T-helper 1 cell treated with Interleukin-12 subunit alpha and Interleukin-12 subunit beta and Interleukin-4 antibody, amounts not matched to agents 30 μg/mL and 1 μg/mL, for 36 hours (primary cell): ENCODE measurements around the gene CCDC40.
A peak's percentile ranks its signal among the peaks of the same experiment; 100 is the strongest.

Experiments
- H3K27ac Mint-ChIP-seq: one replicate; pipeline ENCODE4 v1.8.0; 2021; ENCODE audit warnings: mild to moderate bottlenecking, mixed read lengths
- H3K27me3 Mint-ChIP-seq: one replicate; pipeline ENCODE4 v1.8.0; 2021; ENCODE audit warnings: low read depth, mixed read lengths
- H3K36me3 Mint-ChIP-seq: one replicate; pipeline ENCODE4 v1.8.0; 2021; ENCODE audit warnings: low read depth, mixed read lengths
- H3K4me1 Mint-ChIP-seq: one replicate; pipeline ENCODE4 v1.8.0; 2021; ENCODE audit warnings: low read depth, mixed read lengths
- H3K4me3 Mint-ChIP-seq: one replicate; pipeline ENCODE4 v1.8.0; 2021; ENCODE audit warnings: mild to moderate bottlenecking, moderate library complexity, mixed read lengths
- H3K9me3 Mint-ChIP-seq: one replicate; pipeline ENCODE4 v1.8.0; 2021; ENCODE audit warnings: mixed read lengths

Gene CCDC40

DNA sequence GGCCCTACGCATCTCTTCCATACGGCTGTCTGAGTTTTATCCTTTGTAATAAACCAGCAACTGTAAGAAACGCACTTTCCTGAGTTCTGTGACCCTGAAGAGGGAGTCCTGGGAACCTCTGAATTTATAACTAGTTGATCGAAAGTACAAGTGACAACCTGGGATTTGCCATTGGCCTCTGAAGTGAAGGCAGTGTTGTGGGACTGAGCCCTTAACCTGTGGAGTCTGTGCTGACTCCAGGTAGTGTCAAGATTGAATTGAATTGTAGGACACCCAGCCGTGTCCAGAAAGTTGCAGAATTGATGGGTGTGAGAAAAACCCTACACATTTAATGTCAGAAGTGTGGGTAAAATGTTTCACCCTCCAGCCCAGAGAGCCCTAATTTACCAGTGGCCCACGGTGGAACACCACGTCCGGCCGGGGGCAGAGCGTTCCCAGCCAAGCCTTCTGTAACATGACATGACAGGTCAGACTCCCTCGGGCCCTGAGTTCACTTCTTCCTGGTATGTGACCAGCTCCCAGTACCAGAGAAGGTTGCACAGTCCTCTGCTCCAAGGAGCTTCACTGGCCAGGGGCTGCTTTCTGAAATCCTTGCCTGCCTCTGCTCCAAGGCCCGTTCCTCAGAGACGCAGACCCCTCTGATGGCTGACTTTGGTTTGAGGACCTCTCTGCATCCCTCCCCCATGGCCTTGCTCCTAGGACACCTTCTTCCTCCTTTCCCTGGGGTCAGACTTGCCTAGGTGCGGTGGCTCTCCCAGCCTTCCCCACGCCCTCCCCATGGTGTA lies 66.4 kb downstream of the CCDC40 start:
- peak overlapping the region; percentile 22 for H3K27ac Mint-ChIP-seq
- H3K9me3 Mint-ChIP-seq = no peaks in the 10 kb centered on the region
- peaks cover 20% of the 10 kb centered on the region for H3K4me1 Mint-ChIP-seq
- no peaks in the 10 kb centered on the region for H3K36me3 Mint-ChIP-seq
- H3K27me3 Mint-ChIP-seq = peaks cover 6% of the 10 kb centered on the region
- H3K4me3 Mint-ChIP-seq = peak overlapping the region; percentile 87

DNA sequence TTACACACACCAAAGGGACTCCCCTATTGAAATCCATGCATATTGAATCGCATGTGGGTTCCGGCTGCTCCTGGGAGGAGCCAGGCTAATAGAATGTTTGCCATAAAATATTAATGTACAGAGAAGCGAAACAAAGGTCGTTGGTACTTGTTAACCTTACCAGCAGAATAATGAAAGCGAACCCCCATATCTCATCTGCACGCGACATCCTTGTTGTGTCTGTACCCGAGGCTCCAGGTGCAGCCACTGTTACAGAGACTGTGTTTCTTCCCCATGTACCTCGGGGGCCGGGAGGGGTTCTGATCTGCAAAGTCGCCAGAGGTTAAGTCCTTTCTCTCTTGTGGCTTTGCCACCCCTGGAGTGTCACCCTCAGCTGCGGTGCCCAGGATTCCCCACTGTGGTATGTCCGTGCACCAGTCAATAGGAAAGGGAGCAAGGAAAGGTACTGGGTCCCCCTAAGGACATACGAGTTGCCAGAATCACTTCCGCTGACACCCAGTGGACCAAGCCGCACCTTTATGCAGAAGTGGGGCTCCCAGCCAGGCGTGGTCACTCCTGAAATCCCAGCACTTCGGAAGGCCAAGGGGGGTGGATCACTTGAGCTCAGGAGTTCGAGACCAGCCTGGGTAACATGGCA lies 67.1 kb downstream of the CCDC40 start:
- Mint-ChIP-seq H3K27me3 (peaks cover 6% of the 10 kb centered on the region), H3K36me3 (no peaks in the 10 kb centered on the region), H3K9me3 (no peaks in the 10 kb centered on the region), H3K4me1 (peaks cover 20% of the 10 kb centered on the region), H3K27ac (peak overlapping the region; percentile 22), H3K4me3 (peak overlapping the region; percentile 22)

- Mint-ChIP-seq H3K36me3 (no peaks in the 10 kb centered on the region), H3K4me1 (peaks cover 20% of the 10 kb centered on the region), H3K27me3 (peaks cover 6% of the 10 kb centered on the region), H3K4me3 (no peak overlapping the region), H3K27ac (no peak overlapping the region), H3K9me3 (no peaks in the 10 kb centered on the region)
These were observed 68.0 kb downstream of the CCDC40 start for GRCh38 chr17:80104321-80104955.

- no peaks in the 10 kb centered on the region for H3K9me3 Mint-ChIP-seq
- no peaks in the 10 kb centered on the region for H3K36me3 Mint-ChIP-seq
- H3K27me3 Mint-ChIP-seq = peaks cover 5% of the 10 kb centered on the region
- no peak overlapping the region for H3K27ac Mint-ChIP-seq
- peaks cover 20% of the 10 kb centered on the region for H3K4me1 Mint-ChIP-seq
- H3K4me3 Mint-ChIP-seq = no peak overlapping the region
These were observed 68.5 kb downstream of the CCDC40 start for GRCh38 chr17:80104956-80105375.

- Mint-ChIP-seq H3K9me3 (no peaks in the 10 kb centered on the region), H3K4me1 (peaks cover 12% of the 10 kb centered on the region), H3K4me3 (no peak overlapping the region), H3K36me3 (no peaks in the 10 kb centered on the region), H3K27me3 (no peaks in the 10 kb centered on the region), H3K27ac (no peak overlapping the region)
These were observed 69.3 kb downstream of the CCDC40 start for GRCh38 chr17:80105762-80106161.

GRCh38 chr17:80106176-80106575 lies 69.7 kb downstream of the CCDC40 start:
- Mint-ChIP-seq H3K27me3 (no peaks in the 10 kb centered on the region), H3K9me3 (no peaks in the 10 kb centered on the region), H3K27ac (no peak overlapping the region), H3K36me3 (no peaks in the 10 kb centered on the region), H3K4me1 (peaks cover 10% of the 10 kb centered on the region), H3K4me3 (no peak overlapping the region)

- Mint-ChIP-seq H3K27ac (no peak overlapping the region), H3K4me3 (no peak overlapping the region), H3K4me1 (peaks cover 10% of the 10 kb centered on the region), H3K9me3 (no peaks in the 10 kb centered on the region), H3K27me3 (no peaks in the 10 kb centered on the region), H3K36me3 (no peaks in the 10 kb centered on the region)
These were observed 70.3 kb downstream of the CCDC40 start for GRCh38 chr17:80106751-80107150.

DNA sequence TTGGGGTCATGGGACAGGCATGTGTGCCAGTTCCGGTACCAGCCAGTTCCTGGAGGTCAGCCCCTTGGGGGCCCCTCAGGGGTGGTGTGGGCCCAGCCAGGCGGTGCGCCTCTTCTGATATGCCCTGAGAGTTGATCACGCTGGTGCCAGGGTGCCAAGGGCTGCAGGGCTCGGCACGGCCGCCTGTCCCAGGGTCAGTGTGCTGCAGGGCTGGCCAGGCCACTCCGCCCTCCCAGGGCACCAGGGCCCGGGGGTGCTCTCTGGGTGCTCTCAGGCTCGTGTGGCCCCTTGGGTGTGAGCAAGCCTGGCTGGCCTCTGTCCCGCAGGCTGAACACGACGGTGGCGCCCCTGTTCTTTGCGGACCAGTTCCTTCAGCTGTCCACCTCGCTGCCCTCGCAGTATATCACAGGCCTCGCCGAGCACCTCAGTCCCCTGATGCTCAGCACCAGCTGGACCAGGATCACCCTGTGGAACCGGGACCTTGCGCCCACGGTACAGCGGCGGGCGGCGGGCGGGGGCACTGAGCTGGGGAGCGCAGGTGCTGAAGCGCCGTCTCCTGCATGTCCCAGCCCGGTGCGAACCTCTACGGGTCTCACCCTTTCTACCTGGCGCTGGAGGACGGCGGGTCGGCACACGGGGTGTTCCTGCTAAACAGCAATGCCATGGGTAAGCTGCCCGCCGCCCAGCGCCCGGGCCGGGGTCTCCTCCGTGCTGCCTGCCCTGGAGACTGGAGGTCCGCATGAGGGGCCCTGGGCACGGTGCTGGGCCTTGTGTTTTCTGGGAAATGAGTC lies 71.0 kb downstream of the CCDC40 start:
- peaks cover 4% of the 10 kb centered on the region for H3K4me1 Mint-ChIP-seq
- no peak overlapping the region for H3K27ac Mint-ChIP-seq
- no peak overlapping the region for H3K4me3 Mint-ChIP-seq

DNA sequence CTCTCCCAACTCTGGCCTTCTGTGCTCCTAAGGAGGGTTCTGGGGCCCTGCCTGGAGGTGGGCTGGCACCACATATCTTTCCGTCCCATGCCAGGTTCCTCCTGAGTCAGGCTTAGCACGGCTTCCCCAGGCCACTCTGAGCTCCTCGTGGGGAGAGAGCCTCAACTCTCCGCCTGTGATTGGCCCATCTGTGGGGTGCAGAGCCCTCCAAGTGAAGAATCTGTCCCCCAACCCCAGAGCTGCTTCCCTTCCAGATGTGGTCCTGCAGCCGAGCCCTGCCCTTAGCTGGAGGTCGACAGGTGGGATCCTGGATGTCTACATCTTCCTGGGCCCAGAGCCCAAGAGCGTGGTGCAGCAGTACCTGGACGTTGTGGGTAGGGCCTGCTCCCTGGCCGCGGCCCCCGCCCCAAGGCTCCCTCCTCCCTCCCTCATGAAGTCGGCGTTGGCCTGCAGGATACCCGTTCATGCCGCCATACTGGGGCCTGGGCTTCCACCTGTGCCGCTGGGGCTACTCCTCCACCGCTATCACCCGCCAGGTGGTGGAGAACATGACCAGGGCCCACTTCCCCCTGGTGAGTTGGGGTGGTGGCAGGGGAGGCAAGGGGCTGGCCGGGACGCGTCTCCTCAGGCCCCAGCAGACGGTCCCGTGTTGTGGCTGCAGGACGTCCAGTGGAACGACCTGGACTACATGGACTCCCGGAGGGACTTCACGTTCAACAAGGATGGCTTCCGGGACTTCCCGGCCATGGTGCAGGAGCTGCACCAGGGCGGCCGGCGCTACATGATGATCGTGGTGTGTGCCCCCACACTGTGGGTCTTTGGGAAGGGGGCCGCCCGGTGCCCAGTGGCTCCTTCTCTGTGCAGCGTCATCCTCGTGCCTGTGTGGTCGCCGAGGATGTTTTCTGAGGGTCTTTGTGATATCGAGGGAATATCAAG lies 71.9 kb downstream of the CCDC40 start:
- no peak overlapping the region for H3K27ac Mint-ChIP-seq
- no peaks in the 10 kb centered on the region for H3K9me3 Mint-ChIP-seq
- peaks cover under 1% of the 10 kb centered on the region for H3K4me1 Mint-ChIP-seq
- no peaks in the 10 kb centered on the region for H3K27me3 Mint-ChIP-seq
- H3K4me3 Mint-ChIP-seq = no peak overlapping the region
- no peaks in the 10 kb centered on the region for H3K36me3 Mint-ChIP-seq

More for the DNA sequence above, 71.0 kb downstream of the CCDC40 start:
- Mint-ChIP-seq H3K36me3 (no peaks in the 10 kb centered on the region), H3K9me3 (no peaks in the 10 kb centered on the region), H3K27me3 (no peaks in the 10 kb centered on the region)

GRCh38 chr17:80109066-80109660 lies 72.7 kb downstream of the CCDC40 start:
- Mint-ChIP-seq H3K27me3 (no peaks in the 10 kb centered on the region), H3K4me3 (no peak overlapping the region), H3K9me3 (no peaks in the 10 kb centered on the region), H3K36me3 (no peaks in the 10 kb centered on the region), H3K4me1 (no peaks in the 10 kb centered on the region), H3K27ac (no peak overlapping the region)

DNA sequence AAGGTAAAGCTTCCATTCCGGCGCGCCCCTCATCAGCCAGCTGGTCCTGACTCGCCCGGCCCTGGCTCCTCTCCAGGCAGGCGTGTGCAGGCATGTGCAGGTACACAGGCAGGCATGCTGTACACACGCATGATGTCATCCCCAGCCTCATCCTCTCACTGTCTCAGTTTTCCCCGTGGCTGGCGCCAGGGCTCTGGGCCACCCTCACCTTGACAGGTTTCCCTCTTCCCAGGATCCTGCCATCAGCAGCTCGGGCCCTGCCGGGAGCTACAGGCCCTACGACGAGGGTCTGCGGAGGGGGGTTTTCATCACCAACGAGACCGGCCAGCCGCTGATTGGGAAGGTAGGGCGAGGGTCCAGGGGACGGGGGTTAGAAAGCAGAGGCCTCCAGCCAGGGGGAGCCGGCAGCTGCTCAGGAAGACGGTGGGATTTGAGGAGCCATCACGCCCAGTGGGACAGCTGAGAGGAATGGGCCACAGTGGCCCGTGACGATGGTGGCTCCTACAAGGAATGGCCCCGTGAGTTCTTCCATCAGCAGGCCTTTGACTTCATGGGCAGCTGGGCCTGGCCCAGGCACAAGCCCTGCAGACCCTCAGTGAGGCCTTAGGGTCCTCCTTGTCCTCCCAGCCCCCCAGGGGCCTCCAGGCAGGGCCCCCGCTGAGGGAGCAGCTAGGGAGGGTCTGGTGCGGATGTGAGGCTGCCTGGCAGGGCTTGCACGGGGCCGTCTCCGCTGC lies 73.4 kb downstream of the CCDC40 start:
- H3K9me3 Mint-ChIP-seq = no peaks in the 10 kb centered on the region
- no peaks in the 10 kb centered on the region for H3K36me3 Mint-ChIP-seq
- H3K27ac Mint-ChIP-seq = no peak overlapping the region
- no peaks in the 10 kb centered on the region for H3K27me3 Mint-ChIP-seq
- no peaks in the 10 kb centered on the region for H3K4me1 Mint-ChIP-seq
- H3K4me3 Mint-ChIP-seq = no peak overlapping the region

DNA sequence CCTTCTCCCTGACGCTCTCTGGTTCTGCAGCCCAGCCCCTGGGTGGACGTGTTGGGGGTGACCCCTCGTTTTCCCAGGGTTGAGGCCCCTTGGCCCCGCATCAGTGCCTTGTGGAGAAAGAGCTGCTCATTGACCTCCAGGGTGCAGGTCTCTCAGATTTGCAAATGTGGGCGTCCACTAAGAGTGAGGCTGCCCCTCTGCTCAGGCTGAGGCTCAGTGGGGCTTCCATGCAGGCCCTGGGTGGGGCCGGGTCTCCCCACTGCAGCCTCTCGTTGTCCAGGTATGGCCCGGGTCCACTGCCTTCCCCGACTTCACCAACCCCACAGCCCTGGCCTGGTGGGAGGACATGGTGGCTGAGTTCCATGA lies 74.0 kb downstream of the CCDC40 start:
- no peak overlapping the region for H3K27ac Mint-ChIP-seq
- H3K9me3 Mint-ChIP-seq = peaks cover 3% of the 10 kb centered on the region
- H3K4me3 Mint-ChIP-seq = no peak overlapping the region
- no peaks in the 10 kb centered on the region for H3K27me3 Mint-ChIP-seq
- H3K4me1 Mint-ChIP-seq = no peaks in the 10 kb centered on the region
- peaks cover 1% of the 10 kb centered on the region for H3K36me3 Mint-ChIP-seq
